ENCODE measurements around the gene FBXL2.

Gene FBXL2, protein sequence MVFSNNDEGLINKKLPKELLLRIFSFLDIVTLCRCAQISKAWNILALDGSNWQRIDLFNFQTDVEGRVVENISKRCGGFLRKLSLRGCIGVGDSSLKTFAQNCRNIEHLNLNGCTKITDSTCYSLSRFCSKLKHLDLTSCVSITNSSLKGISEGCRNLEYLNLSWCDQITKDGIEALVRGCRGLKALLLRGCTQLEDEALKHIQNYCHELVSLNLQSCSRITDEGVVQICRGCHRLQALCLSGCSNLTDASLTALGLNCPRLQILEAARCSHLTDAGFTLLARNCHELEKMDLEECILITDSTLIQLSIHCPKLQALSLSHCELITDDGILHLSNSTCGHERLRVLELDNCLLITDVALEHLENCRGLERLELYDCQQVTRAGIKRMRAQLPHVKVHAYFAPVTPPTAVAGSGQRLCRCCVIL

DNA sequence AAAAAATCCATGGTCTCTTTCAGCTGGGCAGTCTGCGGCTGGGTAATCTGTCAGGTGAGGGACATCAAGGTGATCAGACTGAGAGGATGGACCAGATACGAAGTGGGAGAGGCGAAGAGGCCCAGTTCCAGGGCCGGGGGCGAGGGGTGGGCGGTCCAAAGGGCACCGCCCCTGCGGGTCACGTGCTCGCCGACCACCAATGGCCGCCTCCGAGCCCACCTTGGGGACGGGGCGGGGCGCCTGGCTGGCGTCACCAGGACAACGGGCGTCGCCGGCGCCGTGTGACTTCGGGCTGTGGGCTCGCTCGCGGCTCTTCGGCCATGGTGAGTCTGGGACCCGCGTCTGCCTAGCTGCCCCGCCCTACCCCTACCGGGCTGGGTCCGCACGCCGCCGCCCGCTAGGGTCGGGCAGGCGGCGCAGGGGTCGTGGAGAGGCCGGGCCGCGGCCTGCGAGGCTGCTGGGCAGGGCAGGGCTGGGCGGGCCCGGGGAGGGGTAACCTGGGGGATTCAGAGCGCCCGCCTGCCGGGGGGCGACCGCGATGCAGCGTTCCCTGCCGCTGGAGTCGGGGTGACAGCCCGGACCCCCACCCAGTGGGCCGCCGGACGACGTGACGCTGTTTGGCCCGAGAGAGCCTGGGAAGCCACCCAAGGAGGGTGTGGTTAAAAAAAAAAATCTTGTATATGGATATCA, at the start of gene FBXL2:
FBXL2 (plus strand) TSS at position 250 of the 690 bp plus-strand sequence; CDS start at position 321, 71 bp downstream.
- peak; percentile 11 to 16 for DNase-seq (ENCODE audit: low read depth in 2 of 2)

DNA sequence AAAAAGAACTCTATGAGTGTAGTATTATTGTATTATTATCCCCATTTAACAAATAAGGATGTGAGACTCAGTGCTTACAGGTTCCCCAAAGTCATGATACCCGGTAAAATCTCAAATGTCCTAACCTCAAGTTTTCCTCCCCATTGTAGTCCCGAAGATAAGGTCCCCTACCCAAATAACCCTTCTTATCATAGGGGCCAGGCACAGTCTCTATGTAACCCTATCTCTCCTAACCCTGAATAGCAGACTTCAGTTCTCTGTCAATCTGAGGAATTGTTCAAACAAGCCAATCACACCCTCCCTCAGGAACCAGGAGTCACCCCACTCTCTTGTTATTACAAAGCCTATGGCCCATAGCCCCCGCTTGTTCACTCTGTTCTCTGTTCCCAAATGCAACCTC, 48.2 kb upstream of the FBXL2 start:
- no peak for DNase-seq (ENCODE audit: low read depth in 2 of 2)

DNA sequence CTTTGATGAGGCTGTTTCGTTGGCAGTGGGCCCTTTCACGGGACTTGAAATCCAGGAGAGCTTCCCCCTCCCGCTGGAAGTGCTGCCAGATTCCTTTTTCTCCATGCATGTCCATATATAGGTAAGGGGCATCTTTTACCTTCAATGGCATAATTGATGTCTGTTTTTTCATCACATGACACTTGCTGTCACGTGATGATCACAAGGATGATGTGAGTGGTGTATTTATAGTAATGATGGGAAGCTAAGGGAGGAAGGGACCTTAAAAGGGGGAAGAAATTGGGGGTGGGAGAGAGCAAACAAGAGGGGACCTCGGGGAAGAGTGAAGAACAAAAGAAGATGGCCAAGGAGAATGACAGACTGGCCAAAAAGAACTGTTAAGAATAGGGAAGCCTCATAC, 47.3 kb upstream of the FBXL2 start:
- no peak for DNase-seq (ENCODE audit: low read depth in 2 of 2)

DNA sequence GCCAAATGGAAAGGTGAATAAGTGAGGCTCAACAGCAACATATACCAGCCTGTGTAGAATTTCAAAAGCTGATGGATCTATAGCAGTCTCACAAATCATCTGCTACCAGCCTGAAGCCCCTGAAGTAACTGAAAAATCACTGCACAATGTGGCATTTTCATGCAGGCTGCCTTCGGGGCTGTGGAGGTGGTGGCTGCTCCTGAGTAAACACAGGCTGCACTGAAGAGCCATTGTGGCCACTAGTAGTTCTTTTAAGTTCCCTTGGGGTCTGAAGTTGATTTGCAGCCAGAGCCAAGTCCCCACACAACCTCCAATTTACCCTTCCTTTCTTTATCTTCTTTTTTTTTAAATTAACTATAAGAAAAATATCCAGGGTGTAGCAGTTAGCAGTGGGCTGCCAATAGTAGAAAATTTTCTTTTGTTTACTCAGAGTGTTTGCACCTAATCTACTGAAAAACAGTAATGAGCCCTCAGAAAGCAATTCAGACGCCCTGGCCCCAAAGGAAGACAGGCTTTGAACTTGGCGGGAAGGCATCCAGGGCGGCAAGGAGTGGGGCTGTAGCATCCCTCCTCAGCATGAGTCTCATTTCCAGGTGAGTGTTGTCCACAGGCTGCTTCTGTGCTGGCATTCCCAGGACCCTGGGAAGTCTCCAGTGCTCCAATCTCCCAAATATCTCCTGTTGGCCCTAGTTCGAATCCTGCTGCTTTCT, 45.3 kb upstream of the FBXL2 start:
- DNase-seq (ENCODE audit: low read depth in 2 of 2): no peak

DNA sequence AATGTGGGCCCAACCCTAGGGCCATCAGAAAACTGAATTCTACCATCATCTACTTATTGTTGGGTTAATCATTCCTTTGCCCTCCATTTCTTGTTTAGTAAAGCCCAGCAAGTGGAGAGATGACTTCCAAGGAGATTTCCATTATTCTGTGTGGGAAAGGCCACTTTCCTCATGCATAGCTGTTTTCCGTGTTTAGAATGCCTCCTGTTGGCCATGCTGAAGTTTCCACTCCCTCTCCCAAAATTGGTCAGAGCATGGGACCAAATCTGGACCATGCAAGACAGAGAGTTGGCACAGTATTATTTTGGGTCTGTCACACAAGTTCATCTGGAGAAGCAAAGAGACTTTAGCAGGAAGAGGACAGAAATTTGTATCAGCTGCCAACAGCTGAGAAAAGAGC, 43.4 kb upstream of the FBXL2 start:
- no peak for DNase-seq (ENCODE audit: low read depth in 2 of 2)

DNA sequence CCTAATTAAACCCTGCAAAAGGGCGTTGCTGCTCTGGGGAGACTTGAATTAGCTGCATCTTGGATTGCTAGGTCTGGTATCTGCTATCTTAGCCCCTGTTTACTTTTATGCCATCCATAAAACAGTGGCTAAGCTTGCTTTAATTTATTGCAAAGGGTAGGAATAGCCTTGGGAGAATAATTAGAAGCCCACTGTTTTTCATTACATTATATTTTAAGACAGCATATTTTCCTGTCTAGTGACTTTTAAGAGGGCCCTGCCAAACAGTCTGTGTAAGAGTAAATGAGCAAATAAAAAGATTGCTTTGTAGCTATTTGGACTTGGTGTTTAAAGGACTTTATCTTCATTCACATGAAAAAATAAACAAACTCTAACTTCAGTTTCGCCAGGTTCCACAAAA, 41.2 kb upstream of the FBXL2 start:
- no peak for DNase-seq (ENCODE audit: low read depth in 2 of 2)

DNA sequence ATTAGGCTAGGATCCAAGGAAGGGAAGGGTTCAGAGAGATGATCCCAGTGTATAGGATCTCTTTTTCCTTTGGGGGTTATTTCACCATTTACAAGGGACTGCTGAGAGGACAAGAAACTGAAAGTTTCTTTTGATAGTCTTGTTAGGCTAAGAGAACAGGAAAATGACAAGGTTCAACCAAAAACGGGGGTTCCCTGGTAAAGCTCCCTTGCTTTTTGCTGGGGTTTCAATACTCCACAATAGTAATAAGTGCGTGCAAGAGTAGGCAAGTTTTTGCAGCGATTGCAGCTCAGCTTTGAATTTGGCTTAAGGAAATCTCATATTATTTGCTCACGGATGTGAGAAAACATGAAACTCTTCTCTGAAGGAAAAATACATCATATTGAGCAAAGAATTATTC, 39.8 kb upstream of the FBXL2 start:
- DNase-seq (ENCODE audit: low read depth in 2 of 2): no peak

DNA sequence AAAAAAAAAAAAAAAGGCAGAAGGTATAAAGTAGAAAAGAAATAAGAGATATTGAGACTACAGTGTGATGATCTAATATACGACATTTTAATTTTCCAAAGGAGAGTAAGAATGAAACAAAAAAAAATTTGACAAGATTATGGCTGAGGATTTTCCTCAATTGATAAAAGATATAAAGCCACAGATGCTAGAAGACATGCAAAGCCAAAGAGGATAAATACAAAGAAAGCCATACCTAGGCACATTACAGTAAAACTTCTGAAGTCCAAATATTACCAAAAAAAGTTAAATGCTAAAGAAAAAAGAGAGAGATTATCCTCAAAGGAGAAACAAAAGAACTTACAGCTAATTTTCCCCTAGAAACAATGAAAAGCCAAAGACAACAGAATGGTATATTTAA, 38.3 kb upstream of the FBXL2 start:
- no peak for DNase-seq (ENCODE audit: low read depth in 2 of 2)

DNA sequence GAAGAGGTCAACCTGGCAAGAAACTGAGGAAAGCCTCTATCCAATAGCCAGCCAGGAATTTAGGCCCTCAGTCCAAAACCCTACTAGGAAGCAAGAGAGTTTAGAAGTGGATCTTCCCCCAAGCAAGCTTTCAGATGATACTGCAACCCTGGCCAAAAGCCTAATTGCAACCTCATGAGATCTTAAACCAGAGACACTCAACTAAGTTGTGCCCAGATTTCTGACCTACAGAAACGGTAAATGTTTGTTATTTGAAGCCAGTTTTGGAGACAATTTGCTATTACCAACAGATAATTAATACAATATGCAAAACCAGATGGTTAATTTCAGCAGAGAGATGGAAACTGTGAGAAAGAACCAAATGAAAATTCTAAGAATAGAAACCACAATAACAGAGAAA, 37.0 kb upstream of the FBXL2 start:
- no peak for DNase-seq (ENCODE audit: low read depth in 2 of 2)

DNA sequence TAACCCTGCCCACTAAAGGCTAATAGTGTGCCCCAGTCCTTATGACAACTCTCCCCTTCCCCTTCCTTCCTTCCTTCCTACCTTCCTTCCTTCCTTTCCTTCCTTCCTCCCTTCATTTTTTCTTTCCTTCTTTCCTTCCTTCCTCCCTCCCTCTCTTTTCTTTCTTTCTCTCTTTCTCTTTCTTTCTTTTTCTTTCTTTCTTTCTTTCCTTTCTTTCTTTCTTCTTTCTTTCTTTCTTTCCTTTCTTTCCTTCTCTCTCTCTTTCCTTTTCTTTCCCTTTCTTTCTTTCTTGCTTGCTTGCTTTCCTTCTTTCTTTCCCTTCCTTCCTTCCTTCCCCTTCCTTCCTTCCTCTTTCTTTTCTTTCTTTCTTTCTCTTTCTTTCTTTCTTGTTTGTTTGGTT, 30.5 kb upstream of the FBXL2 start:
- DNase-seq (ENCODE audit: low read depth in 2 of 2): no peak

DNA sequence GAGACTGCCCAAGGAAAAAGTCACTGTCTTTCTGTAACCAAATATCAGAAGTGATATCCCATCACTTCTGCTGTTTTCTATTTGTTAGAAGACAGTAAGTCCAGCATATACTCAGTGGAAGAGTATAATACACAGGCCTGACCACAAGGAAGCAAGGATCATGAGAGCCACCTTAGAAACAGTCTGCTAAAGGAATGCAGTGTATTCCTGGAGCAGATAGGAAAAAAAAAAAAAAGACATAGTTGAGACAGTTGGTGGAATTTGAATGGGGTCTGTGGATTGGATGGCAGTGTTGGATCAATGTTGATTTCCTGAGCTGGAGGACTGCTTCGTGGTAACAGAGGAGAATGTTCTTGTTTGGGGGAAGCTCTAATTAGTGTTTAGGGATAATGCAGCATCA, 26.5 kb upstream of the FBXL2 start:
- DNase-seq (ENCODE audit: low read depth in 2 of 2): no peak

DNA sequence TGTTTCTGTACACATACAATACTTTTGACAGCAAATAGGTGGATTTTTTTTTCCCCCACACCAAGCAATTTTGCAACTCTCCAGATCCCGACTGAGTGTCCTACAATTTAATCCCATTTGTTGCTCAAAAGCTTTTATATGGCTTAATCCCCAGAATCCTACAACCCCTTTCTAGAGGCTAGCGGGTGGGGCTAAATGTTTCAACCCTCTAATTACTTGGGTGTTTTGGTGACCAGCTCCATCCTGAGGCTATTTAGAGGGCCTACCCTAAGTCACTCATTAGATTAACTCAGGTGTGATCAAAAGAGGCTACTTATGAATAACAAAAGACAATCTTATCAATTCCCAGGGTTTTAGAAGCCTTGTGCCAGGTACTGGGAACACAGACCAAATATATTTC, 21.0 kb upstream of the FBXL2 start:
- DNase-seq (ENCODE audit: low read depth in 2 of 2): no peak

DNA sequence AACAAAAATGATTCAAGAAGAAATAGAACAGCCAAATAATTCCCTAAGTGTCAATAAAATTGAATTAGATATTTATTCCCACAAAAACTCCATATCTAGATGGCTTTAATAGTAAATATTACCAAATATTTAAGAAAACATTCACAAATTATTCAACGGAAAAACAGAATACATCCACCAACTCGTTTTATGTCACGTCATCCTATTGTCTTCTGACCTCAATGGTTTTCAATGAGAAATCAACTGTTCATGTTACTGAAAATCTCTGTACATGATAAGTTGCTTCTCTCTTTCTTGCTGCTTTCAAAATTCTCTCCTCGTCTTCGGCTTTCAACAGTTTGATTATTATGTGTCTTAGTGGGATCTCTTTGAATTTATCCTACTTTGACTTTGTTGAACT, 17.1 kb upstream of the FBXL2 start:
- DNase-seq (ENCODE audit: low read depth in 2 of 2): no peak

DNA sequence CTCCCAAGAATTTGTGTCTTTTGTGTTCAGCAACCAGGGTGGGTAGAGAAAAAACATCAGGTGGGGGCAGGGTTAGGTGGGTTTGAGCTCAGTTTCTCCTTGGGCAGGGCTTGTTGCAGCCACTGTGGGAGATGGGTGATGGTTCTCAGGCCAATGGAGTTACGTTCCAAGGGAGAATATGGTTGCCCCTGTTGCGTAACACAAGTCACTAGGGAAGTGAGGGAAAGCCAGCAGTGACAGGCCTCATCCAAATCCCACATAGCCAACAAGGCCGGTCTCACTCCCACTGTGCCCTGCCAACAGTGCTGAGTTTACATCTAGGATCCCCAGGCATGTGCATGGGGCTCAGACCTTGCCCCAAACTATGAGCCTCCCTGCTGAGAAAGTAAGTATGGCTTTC, 7.9 kb upstream of the FBXL2 start:
- DNase-seq (ENCODE audit: low read depth in 2 of 2): no peak

DNA sequence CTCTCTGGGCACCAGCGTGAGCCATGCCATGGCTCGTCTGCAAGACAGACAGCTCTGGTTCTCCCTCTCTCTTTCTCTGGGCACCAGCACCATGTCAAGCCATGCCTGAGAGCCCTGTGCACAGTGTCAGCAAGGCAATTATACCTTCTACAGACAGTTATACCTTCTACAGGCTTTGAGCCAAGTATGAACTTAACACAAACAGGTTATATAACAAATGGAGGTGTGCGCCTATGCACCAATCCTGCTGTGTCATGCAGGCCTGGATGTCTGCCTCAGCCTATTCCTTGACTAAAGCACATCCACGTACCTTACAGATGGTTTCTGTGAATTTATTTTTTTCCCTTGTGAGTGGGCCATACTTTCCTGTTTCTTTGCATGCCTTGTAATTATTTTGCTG, 5.9 kb upstream of the FBXL2 start:
- DNase-seq (ENCODE audit: low read depth in 2 of 2): no peak

DNA sequence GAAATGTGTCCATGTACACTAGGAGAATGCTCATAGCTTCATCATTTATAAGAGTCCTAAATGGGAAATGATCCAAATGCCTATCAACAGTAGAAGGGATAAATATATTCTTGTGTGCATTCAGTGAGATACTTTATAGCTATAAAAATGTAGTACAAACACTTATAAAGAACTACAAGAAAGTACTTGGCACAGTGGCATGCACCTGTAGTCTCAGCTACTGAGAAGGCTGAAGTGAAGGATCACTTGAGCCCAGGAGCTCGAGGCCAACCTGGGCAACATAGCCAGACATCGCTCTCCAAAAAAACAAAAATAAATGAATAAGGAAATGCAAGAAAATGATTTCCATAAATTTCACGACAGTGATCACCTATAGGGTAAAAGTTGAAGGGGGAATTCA, 3.6 kb upstream of the FBXL2 start:
- DNase-seq (ENCODE audit: low read depth in 2 of 2): no peak

DNA sequence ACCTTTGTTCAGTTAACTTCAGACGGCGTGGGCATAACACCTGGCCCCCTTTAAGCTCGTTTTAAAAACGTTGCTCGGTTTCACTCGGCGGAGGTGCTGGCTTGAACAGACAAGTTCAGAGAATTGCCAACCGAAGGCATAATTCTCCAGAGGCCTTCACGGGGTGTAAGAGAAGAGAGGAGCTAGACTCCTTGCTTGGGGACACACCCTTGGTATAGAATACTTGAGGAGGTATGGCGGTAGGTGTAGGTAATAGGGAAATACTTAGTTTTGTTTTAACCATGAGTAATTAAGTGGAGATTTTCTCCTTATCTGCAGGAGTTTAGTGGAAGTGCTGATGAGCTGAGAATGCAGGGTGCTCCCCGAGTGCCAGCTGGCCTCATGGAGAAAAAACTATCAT, 921 bp downstream of the FBXL2 start:
- no peak for DNase-seq (ENCODE audit: low read depth in 2 of 2)

DNA sequence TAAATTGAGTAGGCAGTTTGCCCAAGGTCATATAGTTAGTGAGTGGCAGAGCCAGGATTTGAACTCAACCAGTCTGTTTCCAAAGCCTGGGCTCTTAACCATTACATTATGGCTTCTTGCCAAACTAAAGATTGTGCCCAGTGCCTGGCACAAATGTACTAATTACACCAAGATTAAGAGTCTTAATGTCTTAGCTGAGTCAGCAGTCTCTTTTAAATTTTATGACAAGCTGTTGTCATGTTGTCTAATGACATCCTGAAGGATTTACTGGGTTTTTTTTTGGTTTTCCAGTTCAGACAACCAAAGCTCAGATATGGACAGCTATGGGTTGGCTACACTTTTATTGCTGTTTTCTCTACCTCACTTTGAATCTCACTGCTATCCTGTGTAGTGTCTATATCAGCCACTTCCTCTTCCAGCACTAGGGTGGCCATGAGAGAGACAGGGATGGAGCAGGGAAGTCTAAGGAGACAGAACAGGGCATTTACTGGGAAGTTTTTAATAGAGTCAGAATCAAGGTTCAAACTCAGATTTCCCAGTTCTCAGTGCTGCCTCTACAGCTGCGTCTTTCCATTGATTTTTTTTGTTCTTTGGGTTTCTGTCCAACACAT, 10.5 kb downstream of the FBXL2 start:
- no peak for DNase-seq (ENCODE audit: low read depth in 2 of 2)

DNA sequence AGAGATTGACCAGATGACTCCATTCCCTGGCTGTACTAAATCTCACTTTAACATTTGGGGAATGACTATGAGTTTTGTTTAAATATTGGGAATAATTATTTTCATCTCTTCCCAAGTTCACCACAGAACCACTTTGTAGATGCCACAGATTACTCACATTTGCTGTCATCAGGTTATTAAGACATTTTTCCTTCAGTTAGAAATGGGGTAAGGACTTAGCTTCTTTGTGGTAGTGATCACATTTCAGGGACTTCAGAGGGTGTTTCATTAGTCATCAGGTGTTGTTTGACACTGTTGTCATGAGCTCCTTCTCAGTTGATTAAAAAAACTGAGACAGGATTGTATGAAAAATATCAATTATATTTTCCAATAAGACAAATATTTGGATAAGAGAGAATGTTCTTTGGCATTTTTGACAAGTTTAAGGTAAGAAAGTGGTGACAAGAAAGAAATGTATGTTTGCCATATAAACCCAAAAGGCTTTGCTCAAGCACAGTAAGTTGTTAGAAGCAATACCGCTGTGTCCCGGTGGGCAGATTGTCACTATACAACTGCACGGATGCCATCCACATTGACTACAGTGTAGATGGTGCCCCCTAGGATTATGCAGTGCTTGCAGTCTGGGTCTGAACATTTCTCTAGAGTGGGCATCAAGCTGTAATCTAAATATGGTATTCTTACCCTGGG, 22.3 kb downstream of the FBXL2 start:
- DNase-seq (ENCODE audit: low read depth in 2 of 2): no peak

DNA sequence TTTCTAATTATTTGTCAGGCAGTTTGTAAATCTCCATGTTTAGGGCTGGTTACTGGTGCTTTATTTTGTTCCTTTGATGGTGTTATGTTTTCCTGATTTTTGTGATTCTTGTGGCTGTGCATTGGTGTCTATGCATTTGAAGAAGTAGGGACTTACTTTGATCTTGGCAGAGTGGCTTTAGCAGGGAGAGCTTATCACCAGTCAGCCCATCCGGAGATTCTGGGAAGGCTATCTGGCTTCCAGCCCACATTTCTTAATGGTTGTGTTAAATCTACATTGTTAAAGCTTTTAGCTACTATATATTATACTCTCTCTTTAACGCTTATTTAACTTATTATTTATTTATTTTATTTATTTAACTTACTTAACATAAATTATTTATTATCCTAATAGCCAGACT, 35.1 kb downstream of the FBXL2 start:
- no peak for DNase-seq (ENCODE audit: low read depth in 2 of 2)

DNA sequence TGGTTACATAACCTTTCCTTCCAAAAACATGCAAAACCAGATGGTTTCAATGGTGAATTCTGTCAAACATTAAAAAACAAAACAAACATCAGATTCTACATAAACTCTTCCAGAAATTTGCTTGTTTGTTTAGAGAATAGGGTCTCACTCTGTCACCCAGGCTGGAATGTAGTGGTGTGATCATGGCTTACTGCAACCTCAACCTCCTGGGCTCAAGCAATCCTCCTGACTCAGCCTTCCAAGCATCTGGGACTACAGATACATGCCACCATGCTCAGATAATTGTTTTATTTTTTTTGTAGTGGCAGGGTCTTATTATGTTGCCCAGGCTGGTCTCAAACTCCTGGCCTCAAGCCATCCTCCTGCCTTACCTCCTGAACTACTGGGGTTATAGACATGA, 36.1 kb downstream of the FBXL2 start:
- no peak for DNase-seq (ENCODE audit: low read depth in 2 of 2)

DNA sequence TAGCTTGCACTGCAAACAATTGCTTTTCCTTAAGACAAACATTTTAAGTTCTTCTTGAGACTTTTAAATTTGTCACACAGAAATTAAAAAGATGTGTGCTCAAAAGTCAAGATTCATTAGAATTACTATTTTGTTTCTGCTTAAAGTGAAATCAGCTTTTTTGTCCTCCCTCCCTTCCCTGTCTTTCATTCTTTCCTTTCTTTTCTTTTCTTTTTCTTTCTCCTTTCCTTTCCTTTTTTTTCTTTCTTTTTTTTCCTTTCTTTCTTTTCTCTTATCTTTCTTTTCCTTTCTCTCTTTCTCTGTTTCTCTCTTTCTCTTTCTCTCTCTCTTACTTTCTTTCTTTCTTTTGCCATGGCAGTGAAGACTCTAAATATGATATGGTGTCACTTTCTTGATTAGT, 37.8 kb downstream of the FBXL2 start:
- no peak for DNase-seq (ENCODE audit: low read depth in 2 of 2)
